Activated CD8-positive, alpha-beta memory T cell treated with anti-CD3 and anti-CD28 coated beads for 48 hours (primary cell): ENCODE results near the gene GCK.

ENCODE experiments used
- DNase-seq, 3 experiments: peaks; one replicate each; pipeline ENCODE4 v3.0.0-alpha.2; 2020; ENCODE audit warnings: low read depth in 2 of 3, low spot score in 2 of 3

The GCK gene

GRCh38 chr7:44094365-44094764 lies 94.9 kb downstream of the GCK start:
- DNase-seq, result no peak
